ENCODE results near the gene TBX15.

The TBX15 gene

GRCh38 chr1:118862755-118863154 lies 125.4 kb downstream of the TBX15 start:
- TF ChIP-seq CTCF (IDR thresholded peaks at IDR 0.05; ENCODE audit: low read depth, low read length, missing control alignments): no peak

GRCh38 chr1:118861216-118861615 lies 126.9 kb downstream of the TBX15 start:
- no peak for DNase-seq (ENCODE audit: extremely low read depth, low read depth)
- no peak overlapping the region for H3K4me3 ChIP-seq (replicated peaks; ENCODE audit: low read depth, low read length)
- no peak for TF ChIP-seq CTCF (IDR thresholded peaks at IDR 0.05; ENCODE audit: low read depth, low read length, missing control alignments)

More at GRCh38 chr1:118862755-118863154, 125.4 kb downstream of the TBX15 start:
- no peak for DNase-seq (ENCODE audit: extremely low read depth, low read depth)
- H3K4me3 ChIP-seq (replicated peaks; ENCODE audit: low read depth, low read length): no peak overlapping the region

GRCh38 chr1:118859999-118860398 lies 128.1 kb downstream of the TBX15 start:
- no peak overlapping the region for H3K4me3 ChIP-seq (replicated peaks; ENCODE audit: low read depth, low read length)
- DNase-seq (ENCODE audit: extremely low read depth, low read depth): no peak
- TF ChIP-seq CTCF (IDR thresholded peaks at IDR 0.05; ENCODE audit: low read depth, low read length, missing control alignments): no peak

GRCh38 chr1:118846443-118846842 lies 141.7 kb downstream of the TBX15 start:
- H3K4me3 ChIP-seq (replicated peaks; ENCODE audit: low read depth, low read length): no peak overlapping the region
- TF ChIP-seq CTCF (IDR thresholded peaks at IDR 0.05; ENCODE audit: low read depth, low read length, missing control alignments): no peak
- no peak for DNase-seq (ENCODE audit: extremely low read depth, low read depth)

GRCh38 chr1:118842452-118843201 lies 145.5 kb downstream of the TBX15 start:
- TF ChIP-seq CTCF (IDR thresholded peaks at IDR 0.05; ENCODE audit: low read depth, low read length, missing control alignments): no peak
- H3K4me3 ChIP-seq (replicated peaks; ENCODE audit: low read depth, low read length): no peak overlapping the region
- no peak for DNase-seq (ENCODE audit: extremely low read depth, low read depth)

GRCh38 chr1:118841521-118841920 lies 146.6 kb downstream of the TBX15 start:
- no peak overlapping the region for H3K4me3 ChIP-seq (replicated peaks; ENCODE audit: low read depth, low read length)
- no peak for DNase-seq (ENCODE audit: extremely low read depth, low read depth)
- no peak for TF ChIP-seq CTCF (IDR thresholded peaks at IDR 0.05; ENCODE audit: low read depth, low read length, missing control alignments)

All from HFF-Myc (cell line).